Dedifferentiated amniotic fluid mesenchymal stem cell (primary cell): ENCODE measurements around the gene NIF3L1.

ENCODE experiments used
- DNase-seq: peaks from one replicate; pipeline ENCODE4 v3.0.0-alpha.2; 2016; ENCODE audit errors: extremely low spot score

Gene NIF3L1, protein sequence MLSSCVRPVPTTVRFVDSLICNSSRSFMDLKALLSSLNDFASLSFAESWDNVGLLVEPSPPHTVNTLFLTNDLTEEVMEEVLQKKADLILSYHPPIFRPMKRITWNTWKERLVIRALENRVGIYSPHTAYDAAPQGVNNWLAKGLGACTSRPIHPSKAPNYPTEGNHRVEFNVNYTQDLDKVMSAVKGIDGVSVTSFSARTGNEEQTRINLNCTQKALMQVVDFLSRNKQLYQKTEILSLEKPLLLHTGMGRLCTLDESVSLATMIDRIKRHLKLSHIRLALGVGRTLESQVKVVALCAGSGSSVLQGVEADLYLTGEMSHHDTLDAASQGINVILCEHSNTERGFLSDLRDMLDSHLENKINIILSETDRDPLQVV

GRCh38 chr2:200888704-200889625 lies at the start of gene NIF3L1, which contains the start of gene PPIL3:
Gene NIF3L1, plus strand, starts transcription at chr2:200889371. Its CDS starts 2,573 bp downstream, at chr2:200891944.
Gene PPIL3, minus strand, starts transcription at chr2:200889077. Its CDS starts 1,462 bp downstream, at chr2:200887615.
- peak; percentile 98 for DNase-seq

DNA sequence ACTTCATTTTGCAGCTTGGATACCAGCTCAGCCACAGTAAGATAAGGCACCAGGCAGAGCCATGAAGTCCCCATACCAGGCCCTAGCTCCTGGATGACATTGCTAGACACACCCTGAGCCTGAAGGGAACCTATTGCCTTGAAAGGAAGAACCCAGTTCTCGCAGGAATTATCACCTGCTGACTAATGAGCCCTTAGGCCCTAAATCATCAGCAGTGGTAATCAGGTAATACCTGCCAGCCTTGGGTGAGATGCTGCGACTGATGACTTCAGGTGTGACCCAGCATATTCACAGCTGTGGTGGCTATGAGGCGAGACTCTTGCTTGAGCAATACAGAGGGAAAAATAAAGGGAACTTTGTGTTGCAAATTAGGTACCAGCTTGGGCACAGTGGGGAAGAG lies 49.7 kb upstream of the NIF3L1 start:
- DNase-seq = no peak

DNA sequence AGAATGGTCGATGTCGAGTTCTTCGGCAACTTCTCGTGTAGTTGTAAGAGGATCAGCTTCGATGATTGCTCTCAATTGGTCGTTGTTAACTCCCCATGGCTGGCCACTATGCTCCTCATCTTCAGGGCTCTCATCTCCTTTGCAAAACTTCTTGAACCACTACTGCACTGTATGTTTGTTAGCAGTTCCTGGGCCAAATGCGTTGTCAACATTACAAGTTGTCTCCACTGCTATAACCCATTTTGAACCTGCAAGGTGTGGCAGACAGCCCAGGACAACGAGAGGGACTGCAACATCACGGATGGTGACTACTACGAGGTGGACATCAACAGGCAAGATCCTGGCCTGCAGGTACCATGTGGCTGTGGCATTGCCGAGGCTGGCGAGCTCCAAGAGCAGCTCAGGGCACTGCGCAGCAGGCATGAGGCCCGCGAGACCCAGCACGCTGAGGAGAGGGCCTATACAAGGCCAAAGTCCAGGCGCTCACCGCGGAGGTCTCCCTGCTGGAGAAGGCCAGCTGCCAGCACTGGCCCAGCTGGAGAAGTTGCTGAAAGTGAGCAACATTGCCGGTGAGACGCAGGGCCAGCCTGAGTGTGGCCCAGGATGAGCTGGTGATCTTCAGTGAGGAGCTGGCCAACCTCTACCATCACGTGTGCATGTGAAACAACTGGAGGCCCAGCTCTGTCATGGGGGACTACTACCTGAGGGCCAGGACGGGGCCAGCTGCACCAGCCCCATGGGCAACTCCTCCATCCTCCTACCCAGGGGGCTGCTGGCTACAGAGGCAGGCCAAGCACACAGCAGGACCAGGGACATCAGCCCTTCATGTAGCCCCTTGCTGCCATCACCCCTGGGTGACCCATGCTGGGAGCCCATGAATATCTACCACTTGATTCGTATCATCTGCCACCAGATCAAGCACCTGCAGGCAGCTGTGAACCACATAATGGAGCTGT lies 44.9 kb upstream of the NIF3L1 start:
- no peak for DNase-seq

DNA sequence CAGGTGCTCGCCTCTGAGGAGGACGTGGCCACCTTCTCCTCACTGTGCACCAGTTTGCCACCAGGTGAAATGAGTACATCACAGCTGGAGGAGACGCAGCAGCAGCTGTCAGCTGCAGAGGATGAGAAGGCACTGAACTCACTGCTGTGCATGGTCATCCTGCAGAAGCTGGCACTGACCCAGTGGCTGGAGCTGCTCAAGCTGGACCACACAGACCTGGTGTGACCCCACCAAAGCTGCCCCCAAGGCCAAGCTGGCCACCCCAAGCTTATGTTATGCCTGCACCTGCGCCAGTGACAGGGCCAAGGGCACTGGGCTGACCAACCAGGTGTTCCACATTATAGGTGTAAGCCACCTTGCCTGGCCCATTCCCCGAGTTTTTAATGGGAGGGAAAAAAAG lies 44.0 kb upstream of the NIF3L1 start:
- DNase-seq = no peak

DNA sequence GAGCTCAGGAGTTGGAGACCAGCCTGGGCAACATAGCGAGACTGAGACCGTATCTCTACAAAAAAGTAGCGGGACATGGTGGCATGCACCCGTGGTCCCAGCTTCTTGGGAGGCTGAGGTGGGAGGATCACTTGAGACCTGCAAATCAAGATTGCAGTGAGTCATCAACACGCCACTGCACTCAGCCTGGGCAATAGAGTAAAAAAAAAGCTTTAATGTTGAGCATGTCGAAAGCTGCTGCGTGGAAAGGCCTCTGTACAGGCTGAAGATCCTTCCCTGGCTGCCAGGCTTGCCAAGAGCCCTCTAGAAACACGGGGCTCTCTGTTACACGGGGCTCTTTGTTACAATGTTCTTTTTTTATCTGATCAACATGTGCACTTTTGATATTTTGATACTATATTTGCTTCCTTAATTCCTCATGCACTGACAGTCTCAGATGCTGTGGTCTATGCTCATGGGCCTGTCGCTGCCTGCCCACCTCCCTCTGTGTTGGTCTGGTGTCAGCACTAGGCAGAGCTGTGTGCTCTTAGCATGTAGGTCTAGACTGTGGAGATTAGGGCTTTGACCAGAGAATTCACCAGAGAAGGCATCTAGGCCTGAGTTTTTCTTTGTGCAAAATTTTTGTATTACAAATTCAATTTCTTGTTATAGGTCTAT lies 43.4 kb upstream of the NIF3L1 start:
- DNase-seq = no peak

DNA sequence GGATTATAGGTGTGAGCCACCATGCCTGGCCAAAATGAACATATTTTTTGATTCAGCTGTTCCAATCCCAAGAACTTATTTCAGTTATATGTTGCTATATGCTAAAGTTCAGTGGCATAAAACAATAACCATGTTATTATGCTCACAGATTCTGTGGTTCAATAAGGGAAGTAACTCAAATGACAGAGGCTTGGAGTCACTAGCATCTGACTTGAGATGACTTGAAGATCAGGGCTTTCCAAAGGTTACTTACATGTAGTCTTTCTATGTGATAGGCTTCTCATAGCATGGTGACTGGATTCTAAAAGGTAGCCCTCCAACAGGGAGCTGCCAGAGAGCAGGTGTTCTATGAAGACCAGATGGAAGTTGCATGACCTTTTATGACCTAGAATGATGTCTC lies 41.9 kb upstream of the NIF3L1 start:
- DNase-seq = no peak

- DNase-seq = no peak
These were observed 41.2 kb upstream of the NIF3L1 start for GRCh38 chr2:200847939-200848338.

- DNase-seq = no peak
These were observed 38.5 kb upstream of the NIF3L1 start for GRCh38 chr2:200850512-200851256.

- DNase-seq = no peak
These were observed 37.5 kb upstream of the NIF3L1 start for GRCh38 chr2:200851398-200852248.

DNA sequence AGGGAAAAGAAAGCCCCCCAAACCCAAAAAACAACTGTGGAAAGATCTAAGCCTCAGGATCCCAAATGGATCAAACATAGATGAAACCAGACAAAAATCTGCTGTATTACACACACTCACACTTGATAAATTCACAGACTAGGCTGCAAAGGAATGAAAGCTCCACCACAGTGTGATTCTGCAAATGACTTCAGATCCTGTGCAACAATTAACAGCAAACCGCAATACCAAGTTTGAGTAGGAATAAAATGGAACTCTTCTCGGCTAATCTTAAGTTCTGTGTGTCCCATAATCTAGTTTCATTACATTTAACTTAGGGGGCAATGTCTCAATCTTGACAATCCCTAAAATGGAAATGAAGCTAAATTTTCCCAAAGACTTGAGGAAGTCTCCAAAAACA lies 36.6 kb upstream of the NIF3L1 start:
- DNase-seq = no peak

DNA sequence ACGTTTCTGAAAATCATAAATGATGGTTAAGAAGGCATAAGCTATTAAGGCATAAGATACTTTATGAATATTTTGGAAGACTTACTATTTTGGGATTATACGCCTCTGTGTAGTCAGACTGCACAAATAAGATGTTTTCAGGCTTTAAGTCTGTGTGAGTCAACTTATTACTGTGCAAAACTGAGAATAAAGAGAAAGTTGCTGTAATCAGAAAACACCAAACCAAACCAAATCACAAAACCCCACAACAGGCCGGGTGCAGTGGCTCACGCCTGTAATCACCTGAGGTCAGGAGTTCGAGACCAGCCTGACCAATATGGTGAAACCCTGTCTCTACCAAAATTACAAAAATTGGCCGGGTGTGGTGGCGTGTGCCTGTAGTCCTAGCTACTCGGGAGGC lies 32.4 kb upstream of the NIF3L1 start:
- DNase-seq = no peak

DNA sequence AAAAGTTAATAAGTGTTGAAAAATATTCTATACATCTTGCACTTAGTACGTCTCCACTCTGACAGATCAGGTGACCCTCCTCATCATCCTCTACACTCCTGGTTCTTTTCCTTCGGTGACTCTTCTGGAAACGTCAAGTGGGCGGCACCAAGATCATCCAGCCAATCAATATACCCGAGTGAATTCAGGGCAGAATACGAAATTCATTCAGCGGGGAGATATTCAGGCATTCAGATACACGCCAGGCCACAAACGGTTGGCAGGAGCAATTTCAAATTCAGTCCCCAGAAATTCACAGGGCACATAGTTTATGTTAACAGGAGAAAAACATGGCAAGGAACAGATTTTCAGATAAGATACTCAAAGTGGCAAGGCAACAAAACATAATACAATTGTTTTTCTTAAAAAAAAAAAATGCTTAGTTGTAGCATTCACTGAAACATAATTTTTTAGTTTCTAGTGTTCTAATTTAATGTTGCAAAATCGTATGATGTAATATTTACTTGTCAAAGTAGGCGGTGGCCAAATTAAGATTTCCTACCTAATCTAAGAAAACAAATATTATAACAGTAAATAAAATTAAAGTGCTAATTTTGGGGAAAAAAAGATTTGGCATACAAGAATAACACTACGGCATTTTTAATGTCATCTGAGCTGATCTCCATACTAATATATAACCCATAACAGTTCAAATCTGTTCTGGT lies 28.9 kb upstream of the NIF3L1 start:
- DNase-seq = no peak

DNA sequence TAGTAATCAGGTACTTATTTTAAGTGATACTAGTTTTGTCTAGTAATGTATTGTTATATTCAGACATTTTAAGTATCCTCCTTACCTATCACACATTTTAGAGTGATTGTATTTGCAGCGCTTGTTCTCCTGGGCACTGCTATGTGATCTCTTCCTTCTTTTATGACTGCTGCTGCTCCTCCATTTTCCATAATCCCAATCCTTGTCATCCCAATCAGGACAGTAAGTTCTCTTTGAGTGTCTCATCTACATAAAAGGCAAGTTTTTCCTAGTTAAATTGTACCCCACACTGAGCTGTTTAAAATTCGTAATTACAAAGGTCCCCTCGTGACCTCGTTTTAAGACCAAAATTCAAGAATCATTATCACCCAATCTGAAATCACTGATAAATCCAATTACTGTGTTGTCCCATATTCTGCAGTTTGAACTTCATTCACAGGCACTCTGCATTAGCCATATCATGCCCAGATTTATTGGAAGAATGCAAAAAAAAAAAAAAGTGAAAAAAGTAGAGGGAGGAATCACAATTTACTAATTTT lies 27.5 kb upstream of the NIF3L1 start:
- DNase-seq = no peak

DNA sequence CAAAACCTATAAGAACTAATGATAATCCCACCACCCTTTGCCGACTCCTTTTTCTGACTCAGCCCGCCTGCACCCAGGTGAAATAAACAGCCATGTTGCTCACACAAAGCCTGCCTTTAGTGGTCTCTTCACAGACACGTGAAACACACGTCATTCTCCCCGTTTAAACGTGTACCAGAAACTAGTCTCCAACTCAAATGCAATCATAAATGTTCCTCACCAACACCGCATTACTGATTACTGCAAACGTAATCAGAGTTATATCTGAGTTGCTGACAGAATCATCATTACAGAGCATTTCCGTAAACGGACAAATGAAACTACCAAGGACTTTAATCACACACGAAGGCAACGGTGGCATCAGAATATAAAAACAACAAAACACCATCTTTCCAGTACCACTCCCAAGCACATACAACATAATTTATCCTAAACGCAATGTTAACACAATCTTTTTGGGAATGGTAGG lies 26.6 kb upstream of the NIF3L1 start:
- peak; percentile 58 for DNase-seq

GRCh38 chr2:200863782-200864175 lies 25.4 kb upstream of the NIF3L1 start:
- peak; percentile 37 for DNase-seq

GRCh38 chr2:200864176-200865034 lies 24.8 kb upstream of the NIF3L1 start, which contains the start of gene CLK1:
Gene CLK1, minus strand, starts transcription at chr2:200864658. Its CDS starts 2,796 bp downstream, at chr2:200861862.
- peak; percentile 93 for DNase-seq

DNA sequence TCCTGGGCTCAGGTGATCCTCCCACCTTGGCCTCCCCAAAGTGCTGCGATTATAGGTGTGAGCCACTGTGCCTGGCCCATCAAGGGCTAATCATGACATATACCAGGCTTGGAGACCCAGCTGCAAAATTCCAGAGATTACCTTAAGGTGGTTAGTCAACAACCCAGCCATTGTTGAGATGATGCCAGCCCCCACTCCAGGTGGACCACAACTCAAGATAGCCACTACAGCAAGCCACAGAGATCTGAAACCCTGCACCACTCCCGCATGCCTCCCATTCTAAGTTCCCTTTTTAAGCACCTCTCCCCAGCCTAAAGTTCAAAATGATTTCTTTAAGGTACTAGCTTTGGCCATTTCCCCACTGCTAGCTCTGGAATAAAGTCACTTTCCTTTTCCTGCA lies 20.2 kb upstream of the NIF3L1 start:
- no peak for DNase-seq
